Measurements from ENCODE around the gene RNF144A.

DNA sequence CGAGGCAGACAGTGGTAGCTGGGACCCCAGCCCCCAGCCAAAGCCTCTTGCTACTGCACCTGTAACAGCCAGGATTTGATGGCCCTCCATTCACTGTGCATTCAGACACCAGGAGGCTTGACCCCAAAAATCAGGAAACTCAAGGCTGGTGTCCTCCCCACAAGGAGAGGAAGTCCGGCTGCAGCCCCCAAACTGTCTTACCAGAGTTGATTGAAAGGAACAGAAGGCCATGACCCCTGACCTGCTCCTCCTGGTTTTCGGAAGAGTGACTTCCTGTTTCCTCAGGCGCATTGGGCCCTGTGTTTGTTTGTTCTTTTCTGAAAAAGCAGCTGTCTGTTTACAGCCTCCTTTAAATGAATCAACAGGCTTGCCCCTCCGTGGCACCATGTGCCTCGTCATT, 111.6 kb downstream of the RNF144A start:
- TF ChIP-seq, protein P1, sequence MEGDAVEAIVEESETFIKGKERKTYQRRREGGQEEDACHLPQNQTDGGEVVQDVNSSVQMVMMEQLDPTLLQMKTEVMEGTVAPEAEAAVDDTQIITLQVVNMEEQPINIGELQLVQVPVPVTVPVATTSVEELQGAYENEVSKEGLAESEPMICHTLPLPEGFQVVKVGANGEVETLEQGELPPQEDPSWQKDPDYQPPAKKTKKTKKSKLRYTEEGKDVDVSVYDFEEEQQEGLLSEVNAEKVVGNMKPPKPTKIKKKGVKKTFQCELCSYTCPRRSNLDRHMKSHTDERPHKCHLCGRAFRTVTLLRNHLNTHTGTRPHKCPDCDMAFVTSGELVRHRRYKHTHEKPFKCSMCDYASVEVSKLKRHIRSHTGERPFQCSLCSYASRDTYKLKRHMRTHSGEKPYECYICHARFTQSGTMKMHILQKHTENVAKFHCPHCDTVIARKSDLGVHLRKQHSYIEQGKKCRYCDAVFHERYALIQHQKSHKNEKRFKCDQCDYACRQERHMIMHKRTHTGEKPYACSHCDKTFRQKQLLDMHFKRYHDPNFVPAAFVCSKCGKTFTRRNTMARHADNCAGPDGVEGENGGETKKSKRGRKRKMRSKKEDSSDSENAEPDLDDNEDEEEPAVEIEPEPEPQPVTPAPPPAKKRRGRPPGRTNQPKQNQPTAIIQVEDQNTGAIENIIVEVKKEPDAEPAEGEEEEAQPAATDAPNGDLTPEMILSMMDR (IDR thresholded peaks at IDR 0.05) = no peak
- TF ChIP-seq POLR2A (IDR thresholded peaks at IDR 0.05) = no peak
